ENCODE data around the gene LPP.
A peak's percentile ranks its signal among the peaks of the same experiment; 100 is the strongest.

The LPP gene

GRCh38 chr3:188165596-188165995, 11.6 kb downstream of the LPP start:
- H3K4me1 ChIP-seq (ENCODE audit: control insufficient read depth, insufficient read depth, low read length, poor library complexity, severe bottlenecking), result peaks cover 14% of the 10 kb centered on the region
- no peak overlapping the region for H3K27ac ChIP-seq (ENCODE audit: insufficient read depth, low read length, poor library complexity, severe bottlenecking)
- no peak for DNase-seq
- no peaks in the 10 kb centered on the region for H3K27me3 ChIP-seq (replicated peaks; ENCODE audit: control insufficient read depth, insufficient read depth, low read length, poor library complexity, severe bottlenecking)
- H3K36me3 ChIP-seq (ENCODE audit: control insufficient read depth, insufficient read depth, low read length), result no peaks in the 10 kb centered on the region
- H3K4me3 ChIP-seq (ENCODE audit: insufficient read depth, low read depth, low read length, poor library complexity, severe bottlenecking), result no peak overlapping the region
- no peaks in the 10 kb centered on the region for H3K9me3 ChIP-seq (ENCODE audit: control insufficient read depth, low read length)

GRCh38 chr3:188166441-188166840, 12.5 kb downstream of the LPP start:
- H3K36me3 ChIP-seq (ENCODE audit: control insufficient read depth, insufficient read depth, low read length), result no peaks in the 10 kb centered on the region
- H3K4me3 ChIP-seq (ENCODE audit: insufficient read depth, low read depth, low read length, poor library complexity, severe bottlenecking), result no peak overlapping the region
- H3K9me3 ChIP-seq (ENCODE audit: control insufficient read depth, low read length), result no peaks in the 10 kb centered on the region
- no peak overlapping the region for H3K27ac ChIP-seq (ENCODE audit: insufficient read depth, low read length, poor library complexity, severe bottlenecking)
- no peak for DNase-seq
- H3K4me1 ChIP-seq (ENCODE audit: control insufficient read depth, insufficient read depth, low read length, poor library complexity, severe bottlenecking), result peaks cover 14% of the 10 kb centered on the region
- H3K27me3 ChIP-seq (replicated peaks; ENCODE audit: control insufficient read depth, insufficient read depth, low read length, poor library complexity, severe bottlenecking), result no peaks in the 10 kb centered on the region

- Histone ChIP-seq H3K4me3 (ENCODE audit: insufficient read depth, low read depth, low read length, poor library complexity, severe bottlenecking) (no peak overlapping the region), H3K27ac (ENCODE audit: insufficient read depth, low read length, poor library complexity, severe bottlenecking) (no peak overlapping the region), H3K9me3 (ENCODE audit: control insufficient read depth, low read length) (no peaks in the 10 kb centered on the region), H3K4me1 (ENCODE audit: control insufficient read depth, insufficient read depth, low read length, poor library complexity, severe bottlenecking) (peaks cover 12% of the 10 kb centered on the region), H3K27me3 (replicated peaks; ENCODE audit: control insufficient read depth, insufficient read depth, low read length, poor library complexity, severe bottlenecking) (no peaks in the 10 kb centered on the region), H3K36me3 (ENCODE audit: control insufficient read depth, insufficient read depth, low read length) (no peaks in the 10 kb centered on the region)
- DNase-seq, result no peak
These were observed 14.2 kb downstream of the LPP start for GRCh38 chr3:188168186-188168585.

- H3K4me1 ChIP-seq (ENCODE audit: control insufficient read depth, insufficient read depth, low read length, poor library complexity, severe bottlenecking), result peaks cover 8% of the 10 kb centered on the region
- H3K36me3 ChIP-seq (ENCODE audit: control insufficient read depth, insufficient read depth, low read length), result no peaks in the 10 kb centered on the region
- no peak overlapping the region for H3K27ac ChIP-seq (ENCODE audit: insufficient read depth, low read length, poor library complexity, severe bottlenecking)
- no peak overlapping the region for H3K4me3 ChIP-seq (ENCODE audit: insufficient read depth, low read depth, low read length, poor library complexity, severe bottlenecking)
- no peak for DNase-seq
- no peaks in the 10 kb centered on the region for H3K27me3 ChIP-seq (replicated peaks; ENCODE audit: control insufficient read depth, insufficient read depth, low read length, poor library complexity, severe bottlenecking)
- H3K9me3 ChIP-seq (ENCODE audit: control insufficient read depth, low read length), result no peaks in the 10 kb centered on the region
These were observed 14.7 kb downstream of the LPP start for GRCh38 chr3:188168648-188169047.

- Histone ChIP-seq H3K9me3 (ENCODE audit: control insufficient read depth, low read length) (no peaks in the 10 kb centered on the region), H3K4me1 (ENCODE audit: control insufficient read depth, insufficient read depth, low read length, poor library complexity, severe bottlenecking) (peaks cover 4% of the 10 kb centered on the region), H3K4me3 (ENCODE audit: insufficient read depth, low read depth, low read length, poor library complexity, severe bottlenecking) (no peak overlapping the region), H3K27me3 (replicated peaks; ENCODE audit: control insufficient read depth, insufficient read depth, low read length, poor library complexity, severe bottlenecking) (no peaks in the 10 kb centered on the region), H3K36me3 (ENCODE audit: control insufficient read depth, insufficient read depth, low read length) (no peaks in the 10 kb centered on the region), H3K27ac (ENCODE audit: insufficient read depth, low read length, poor library complexity, severe bottlenecking) (no peak overlapping the region)
- DNase-seq, result no peak
These were observed 16.0 kb downstream of the LPP start for GRCh38 chr3:188169830-188170455.

- Histone ChIP-seq H3K27ac (ENCODE audit: insufficient read depth, low read length, poor library complexity, severe bottlenecking) (no peak overlapping the region), H3K27me3 (replicated peaks; ENCODE audit: control insufficient read depth, insufficient read depth, low read length, poor library complexity, severe bottlenecking) (no peaks in the 10 kb centered on the region), H3K4me3 (ENCODE audit: insufficient read depth, low read depth, low read length, poor library complexity, severe bottlenecking) (no peak overlapping the region), H3K4me1 (ENCODE audit: control insufficient read depth, insufficient read depth, low read length, poor library complexity, severe bottlenecking) (peaks cover 7% of the 10 kb centered on the region), H3K9me3 (ENCODE audit: control insufficient read depth, low read length) (no peaks in the 10 kb centered on the region), H3K36me3 (ENCODE audit: control insufficient read depth, insufficient read depth, low read length) (no peaks in the 10 kb centered on the region)
- DNase-seq, result peak; percentile 8 to 23 (median 9)
These were observed 16.8 kb downstream of the LPP start for GRCh38 chr3:188170461-188171459.

- Histone ChIP-seq H3K27me3 (replicated peaks; ENCODE audit: control insufficient read depth, insufficient read depth, low read length, poor library complexity, severe bottlenecking) (no peaks in the 10 kb centered on the region), H3K9me3 (ENCODE audit: control insufficient read depth, low read length) (no peaks in the 10 kb centered on the region), H3K4me1 (ENCODE audit: control insufficient read depth, insufficient read depth, low read length, poor library complexity, severe bottlenecking) (peaks cover 7% of the 10 kb centered on the region), H3K27ac (ENCODE audit: insufficient read depth, low read length, poor library complexity, severe bottlenecking) (no peak overlapping the region), H3K36me3 (ENCODE audit: control insufficient read depth, insufficient read depth, low read length) (no peaks in the 10 kb centered on the region), H3K4me3 (ENCODE audit: insufficient read depth, low read depth, low read length, poor library complexity, severe bottlenecking) (no peak overlapping the region)
- DNase-seq, result no peak
These were observed 17.9 kb downstream of the LPP start for GRCh38 chr3:188171682-188172467.

GRCh38 chr3:188174317-188175044, 20.5 kb downstream of the LPP start:
- no peak overlapping the region for H3K27ac ChIP-seq (ENCODE audit: insufficient read depth, low read length, poor library complexity, severe bottlenecking)
- H3K36me3 ChIP-seq (ENCODE audit: control insufficient read depth, insufficient read depth, low read length), result no peaks in the 10 kb centered on the region
- H3K4me3 ChIP-seq (ENCODE audit: insufficient read depth, low read depth, low read length, poor library complexity, severe bottlenecking), result no peak overlapping the region
- no peak for DNase-seq
- peaks cover 7% of the 10 kb centered on the region for H3K4me1 ChIP-seq (ENCODE audit: control insufficient read depth, insufficient read depth, low read length, poor library complexity, severe bottlenecking)
- H3K27me3 ChIP-seq (replicated peaks; ENCODE audit: control insufficient read depth, insufficient read depth, low read length, poor library complexity, severe bottlenecking), result no peaks in the 10 kb centered on the region
- H3K9me3 ChIP-seq (ENCODE audit: control insufficient read depth, low read length), result no peaks in the 10 kb centered on the region

- no peaks in the 10 kb centered on the region for H3K27me3 ChIP-seq (replicated peaks; ENCODE audit: control insufficient read depth, insufficient read depth, low read length, poor library complexity, severe bottlenecking)
- no peaks in the 10 kb centered on the region for H3K9me3 ChIP-seq (ENCODE audit: control insufficient read depth, low read length)
- no peak overlapping the region for H3K4me3 ChIP-seq (ENCODE audit: insufficient read depth, low read depth, low read length, poor library complexity, severe bottlenecking)
- no peaks in the 10 kb centered on the region for H3K36me3 ChIP-seq (ENCODE audit: control insufficient read depth, insufficient read depth, low read length)
- no peak overlapping the region for H3K27ac ChIP-seq (ENCODE audit: insufficient read depth, low read length, poor library complexity, severe bottlenecking)
- peaks cover 3% of the 10 kb centered on the region for H3K4me1 ChIP-seq (ENCODE audit: control insufficient read depth, insufficient read depth, low read length, poor library complexity, severe bottlenecking)
- no peak for DNase-seq
These were observed 22.5 kb downstream of the LPP start for GRCh38 chr3:188176476-188176875.
